ENCODE measurements around the gene TECPR1. TPM values are rescaled to one million over a fixed set of nuclear protein-coding genes. Genes with fewer than 3 reads are reported as not detected.
A peak's percentile ranks its signal among the peaks of the same experiment; 100 is the strongest.

Gene TECPR1
- total RNA-seq, 1 experiment from 2014 or later, result 21.5 TPM

DNA sequence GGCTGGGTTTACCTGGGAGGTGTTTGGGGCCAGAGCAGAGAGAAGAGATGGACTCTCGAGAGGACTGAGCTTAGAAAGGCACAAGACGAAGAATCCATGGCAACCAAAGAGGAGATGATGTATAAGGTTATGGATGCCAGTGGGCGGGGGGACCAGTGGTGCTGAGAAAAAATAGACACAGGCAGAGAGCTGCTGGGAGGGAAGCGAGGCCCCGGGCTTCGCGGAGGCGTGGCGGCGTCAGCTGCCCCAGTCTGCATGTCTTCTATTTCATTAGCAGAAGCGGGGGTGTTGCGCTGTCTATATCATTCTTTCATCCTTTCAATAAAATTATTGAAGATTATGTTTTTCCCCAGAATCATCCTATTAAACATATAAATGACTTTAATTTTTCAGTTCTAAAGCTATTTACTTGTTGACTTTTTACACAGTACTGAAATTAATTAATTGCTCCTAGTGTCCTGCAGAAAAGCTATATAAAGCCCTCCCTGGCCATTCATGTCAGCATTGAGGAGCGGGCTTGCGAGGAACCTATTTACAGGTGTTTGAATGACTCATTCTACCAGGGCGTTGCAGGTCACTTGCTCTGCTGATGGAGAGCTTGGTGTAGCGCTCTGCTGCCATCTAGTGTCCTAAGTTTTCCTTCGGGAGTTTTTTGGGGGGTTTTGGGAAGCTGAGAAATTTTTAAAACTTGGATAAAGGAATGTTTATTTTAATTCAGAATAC is 83.7 kb downstream of the TECPR1 start:
- Mint-ChIP-seq H3K27me3 (ENCODE audit: low read depth) (no peaks in the 10 kb centered on the region), H3K4me3 (no peak overlapping the region), H3K9me3 (no peaks in the 10 kb centered on the region), H3K4me1 (peaks cover 26% of the 10 kb centered on the region), H3K36me3 (peaks cover 11% of the 10 kb centered on the region; the same call in 1 of the 2 replicates), H3K27ac (peak overlapping the region; percentile 70; the same call in 1 of the 2 replicates)
- ATAC-seq, result peak; percentile 76
- CTCF ChIA-PET, result interaction anchor here (0.5 to 6.0 kb wide), 23 partner anchors 9 to 296 kb away, joined by 3 to 256 read pairs (median 5); partner anchors contain the start of genes ASNS and LMTK2
- TF ChIP-seq HMGA2 (CRISPR knock-in tag; IDR thresholded peaks at IDR 0.05), result peak; percentile 14; the same call in 1 of the 2 replicates
- TF ChIP-seq, protein P1, sequence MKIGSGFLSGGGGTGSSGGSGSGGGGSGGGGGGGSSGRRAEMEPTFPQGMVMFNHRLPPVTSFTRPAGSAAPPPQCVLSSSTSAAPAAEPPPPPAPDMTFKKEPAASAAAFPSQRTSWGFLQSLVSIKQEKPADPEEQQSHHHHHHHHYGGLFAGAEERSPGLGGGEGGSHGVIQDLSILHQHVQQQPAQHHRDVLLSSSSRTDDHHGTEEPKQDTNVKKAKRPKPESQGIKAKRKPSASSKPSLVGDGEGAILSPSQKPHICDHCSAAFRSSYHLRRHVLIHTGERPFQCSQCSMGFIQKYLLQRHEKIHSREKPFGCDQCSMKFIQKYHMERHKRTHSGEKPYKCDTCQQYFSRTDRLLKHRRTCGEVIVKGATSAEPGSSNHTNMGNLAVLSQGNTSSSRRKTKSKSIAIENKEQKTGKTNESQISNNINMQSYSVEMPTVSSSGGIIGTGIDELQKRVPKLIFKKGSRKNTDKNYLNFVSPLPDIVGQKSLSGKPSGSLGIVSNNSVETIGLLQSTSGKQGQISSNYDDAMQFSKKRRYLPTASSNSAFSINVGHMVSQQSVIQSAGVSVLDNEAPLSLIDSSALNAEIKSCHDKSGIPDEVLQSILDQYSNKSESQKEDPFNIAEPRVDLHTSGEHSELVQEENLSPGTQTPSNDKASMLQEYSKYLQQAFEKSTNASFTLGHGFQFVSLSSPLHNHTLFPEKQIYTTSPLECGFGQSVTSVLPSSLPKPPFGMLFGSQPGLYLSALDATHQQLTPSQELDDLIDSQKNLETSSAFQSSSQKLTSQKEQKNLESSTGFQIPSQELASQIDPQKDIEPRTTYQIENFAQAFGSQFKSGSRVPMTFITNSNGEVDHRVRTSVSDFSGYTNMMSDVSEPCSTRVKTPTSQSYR (CRISPR knock-in tag; IDR thresholded peaks at IDR 0.05), result no peak
- TF ChIP-seq, protein P2, sequence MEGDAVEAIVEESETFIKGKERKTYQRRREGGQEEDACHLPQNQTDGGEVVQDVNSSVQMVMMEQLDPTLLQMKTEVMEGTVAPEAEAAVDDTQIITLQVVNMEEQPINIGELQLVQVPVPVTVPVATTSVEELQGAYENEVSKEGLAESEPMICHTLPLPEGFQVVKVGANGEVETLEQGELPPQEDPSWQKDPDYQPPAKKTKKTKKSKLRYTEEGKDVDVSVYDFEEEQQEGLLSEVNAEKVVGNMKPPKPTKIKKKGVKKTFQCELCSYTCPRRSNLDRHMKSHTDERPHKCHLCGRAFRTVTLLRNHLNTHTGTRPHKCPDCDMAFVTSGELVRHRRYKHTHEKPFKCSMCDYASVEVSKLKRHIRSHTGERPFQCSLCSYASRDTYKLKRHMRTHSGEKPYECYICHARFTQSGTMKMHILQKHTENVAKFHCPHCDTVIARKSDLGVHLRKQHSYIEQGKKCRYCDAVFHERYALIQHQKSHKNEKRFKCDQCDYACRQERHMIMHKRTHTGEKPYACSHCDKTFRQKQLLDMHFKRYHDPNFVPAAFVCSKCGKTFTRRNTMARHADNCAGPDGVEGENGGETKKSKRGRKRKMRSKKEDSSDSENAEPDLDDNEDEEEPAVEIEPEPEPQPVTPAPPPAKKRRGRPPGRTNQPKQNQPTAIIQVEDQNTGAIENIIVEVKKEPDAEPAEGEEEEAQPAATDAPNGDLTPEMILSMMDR (IDR thresholded peaks at IDR 0.05), result peak; percentile 67
- POLR2A ChIA-PET, result no interaction called here
- peak; percentile 72 for DNase-seq (ENCODE audit: low spot score)

DNA sequence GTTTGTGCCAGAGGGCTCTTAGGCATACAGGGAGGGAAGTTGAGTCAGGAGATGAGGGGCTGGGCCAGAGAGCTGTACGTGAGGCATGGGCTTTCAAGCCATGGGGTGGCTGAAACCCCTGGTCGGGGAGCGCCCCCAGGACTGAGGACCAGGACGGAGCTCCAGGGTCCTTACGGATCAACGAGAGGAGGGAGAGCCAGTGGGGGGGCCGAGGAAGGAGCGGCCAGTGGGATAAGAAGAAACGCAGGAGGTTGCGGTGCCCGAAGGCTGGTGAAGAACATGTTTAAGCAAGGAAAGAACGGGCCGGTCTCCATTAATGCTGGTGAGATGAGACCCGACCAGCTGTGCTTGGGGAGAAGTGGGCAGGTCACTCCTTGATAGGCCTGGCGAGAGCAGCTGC is 84.4 kb downstream of the TECPR1 start:
- H3K36me3 Mint-ChIP-seq, result peaks cover 8% of the 10 kb centered on the region; the same call in 1 of the 2 replicates
- peaks cover 26% of the 10 kb centered on the region for H3K4me1 Mint-ChIP-seq
- H3K27ac Mint-ChIP-seq, result peak overlapping the region; percentile 70; the same call in 1 of the 2 replicates
- ChIA-PET POLR2A (no interaction called here), CTCF (interaction anchor here (0.7 to 6.0 kb wide), 13 partner anchors 10 to 154 kb away, joined by 3 to 256 read pairs (median 6); partner anchors contain the start of gene LMTK2)
- no peaks in the 10 kb centered on the region for H3K27me3 Mint-ChIP-seq (ENCODE audit: low read depth)
- DNase-seq (ENCODE audit: low spot score) (no peak), ATAC-seq (no peak)
- no peak overlapping the region for H3K4me3 Mint-ChIP-seq
- TF ChIP-seq, protein P3, sequence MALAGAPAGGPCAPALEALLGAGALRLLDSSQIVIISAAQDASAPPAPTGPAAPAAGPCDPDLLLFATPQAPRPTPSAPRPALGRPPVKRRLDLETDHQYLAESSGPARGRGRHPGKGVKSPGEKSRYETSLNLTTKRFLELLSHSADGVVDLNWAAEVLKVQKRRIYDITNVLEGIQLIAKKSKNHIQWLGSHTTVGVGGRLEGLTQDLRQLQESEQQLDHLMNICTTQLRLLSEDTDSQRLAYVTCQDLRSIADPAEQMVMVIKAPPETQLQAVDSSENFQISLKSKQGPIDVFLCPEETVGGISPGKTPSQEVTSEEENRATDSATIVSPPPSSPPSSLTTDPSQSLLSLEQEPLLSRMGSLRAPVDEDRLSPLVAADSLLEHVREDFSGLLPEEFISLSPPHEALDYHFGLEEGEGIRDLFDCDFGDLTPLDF (CRISPR knock-in tag; IDR thresholded peaks at IDR 0.05), result no peak
- TF ChIP-seq ZNF396 (CRISPR knock-in tag; IDR thresholded peaks at IDR 0.05; ENCODE audit: borderline replicate concordance) (no peak), RELA (CRISPR knock-in tag; IDR thresholded peaks at IDR 0.05; ENCODE audit: borderline replicate concordance) (no peak), SMAD3 (CRISPR knock-in tag; IDR thresholded peaks at IDR 0.05; ENCODE audit: borderline replicate concordance) (no peak), ZNF138 (CRISPR knock-in tag; conservative IDR thresholded peaks at IDR 0.05) (no peak), CREM (CRISPR knock-in tag; IDR thresholded peaks at IDR 0.05) (no peak), NFATC4 (CRISPR knock-in tag; IDR thresholded peaks at IDR 0.05) (no peak), FOXJ3 (CRISPR knock-in tag; IDR thresholded peaks at IDR 0.05; ENCODE audit: borderline replicate concordance) (no peak), SP1 (CRISPR knock-in tag; conservative IDR thresholded peaks at IDR 0.05) (no peak), CBFB (CRISPR knock-in tag; IDR thresholded peaks at IDR 0.05; ENCODE audit: low read depth) (no peak), SOX15 (CRISPR knock-in tag; IDR thresholded peaks at IDR 0.05) (no peak), OVOL2 (CRISPR knock-in tag; IDR thresholded peaks at IDR 0.05; ENCODE audit: borderline replicate concordance) (no peak), TCF7 (CRISPR knock-in tag; IDR thresholded peaks at IDR 0.05; ENCODE audit: low read depth) (no peak)
- TF ChIP-seq, protein P4, sequence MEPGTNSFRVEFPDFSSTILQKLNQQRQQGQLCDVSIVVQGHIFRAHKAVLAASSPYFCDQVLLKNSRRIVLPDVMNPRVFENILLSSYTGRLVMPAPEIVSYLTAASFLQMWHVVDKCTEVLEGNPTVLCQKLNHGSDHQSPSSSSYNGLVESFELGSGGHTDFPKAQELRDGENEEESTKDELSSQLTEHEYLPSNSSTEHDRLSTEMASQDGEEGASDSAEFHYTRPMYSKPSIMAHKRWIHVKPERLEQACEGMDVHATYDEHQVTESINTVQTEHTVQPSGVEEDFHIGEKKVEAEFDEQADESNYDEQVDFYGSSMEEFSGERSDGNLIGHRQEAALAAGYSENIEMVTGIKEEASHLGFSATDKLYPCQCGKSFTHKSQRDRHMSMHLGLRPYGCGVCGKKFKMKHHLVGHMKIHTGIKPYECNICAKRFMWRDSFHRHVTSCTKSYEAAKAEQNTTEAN (CRISPR knock-in tag; IDR thresholded peaks at IDR 0.05), result no peak
- TF ChIP-seq, protein P2 (IDR thresholded peaks at IDR 0.05), result no peak
- no peaks in the 10 kb centered on the region for H3K9me3 Mint-ChIP-seq
